HEK293 (cell line): ENCODE measurements around the gene SULT2A1.

Experiments
- HOXD13 ChIP-seq: sonication (generic); formaldehyde crosslinking; IDR thresholded peaks from 2 replicates; pipeline ENCODE4 v1.8.0; 2022; ENCODE audit warnings: missing genetic modification reagents, borderline replicate concordance
- SETDB1 ChIP-seq: IDR thresholded peaks from one replicate; pipeline ENCODE4 v1.6.1; 2017; ENCODE audit warnings: mild to moderate bottlenecking, low read length, moderate library complexity, mixed read lengths; ENCODE audit not compliant: insufficient read length
- ZNF530 ChIP-seq: fragments of 450-650 bp; formaldehyde crosslinking; IDR thresholded peaks from 2 replicates; pipeline ENCODE4 v1.5.1; 2016; ENCODE audit warnings: low read depth, missing biosample characterization, missing genetic modification characterization
- ZNF596 ChIP-seq: fragments of 450-650 bp; IDR thresholded peaks from 2 replicates; pipeline ENCODE4 v1.5.0; 2018; ENCODE audit warnings: missing biosample characterization, mild to moderate bottlenecking, missing genetic modification characterization, moderate library complexity
- ZNF664 ChIP-seq: fragments of 450-650 bp; formaldehyde crosslinking; IDR thresholded peaks from 2 replicates; pipeline ENCODE4 v1.5.1; 2016; ENCODE audit warnings: missing biosample characterization, missing genetic modification characterization
- TF ChIP-seq, protein P1 (sequence below): fragments of 450-650 bp; formaldehyde crosslinking; IDR thresholded peaks from 2 replicates; pipeline ENCODE4 v1.5.1; 2016; ENCODE audit warnings: missing biosample characterization, missing genetic modification characterization
- TF ChIP-seq, protein P2 (sequence below): fragments of 450-650 bp; formaldehyde crosslinking; IDR thresholded peaks from 2 replicates; pipeline ENCODE4 v1.5.1; 2016; ENCODE audit warnings: missing biosample characterization, missing genetic modification characterization
- TF ChIP-seq, protein P3 (sequence below): fragments of 450-650 bp; formaldehyde crosslinking; IDR thresholded peaks from 2 replicates; pipeline ENCODE4; 2016; ENCODE audit warnings: missing biosample characterization, missing genetic modification characterization
- TF ChIP-seq, protein P4 (sequence below): fragments of 450-650 bp; formaldehyde crosslinking; IDR thresholded peaks from 2 replicates; pipeline ENCODE4 v1.5.1; 2016; ENCODE audit warnings: missing biosample characterization, missing genetic modification characterization

DNA sequence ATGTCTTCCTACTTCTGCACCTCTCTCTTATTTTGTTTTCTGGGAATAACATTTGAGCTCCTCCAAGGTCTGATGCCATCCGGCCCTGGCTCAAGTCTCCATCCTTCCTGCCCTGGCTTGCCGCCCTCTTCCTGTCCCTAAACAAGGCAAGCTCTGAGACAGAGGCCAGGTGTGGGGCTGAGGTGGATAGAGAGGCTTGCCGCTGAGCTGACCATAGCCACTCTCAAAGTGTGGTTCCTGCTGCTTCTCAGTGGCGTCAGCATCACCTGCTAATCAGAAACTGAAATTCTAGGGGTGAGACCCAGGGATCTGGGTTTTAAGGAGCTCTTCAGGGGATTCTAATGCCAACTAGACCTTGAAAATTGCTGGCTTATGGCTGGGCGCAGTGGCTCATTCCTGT, 33.1 kb downstream of the SULT2A1 start:
- no peak for TF ChIP-seq ZNF664
- TF ChIP-seq, protein P1, sequence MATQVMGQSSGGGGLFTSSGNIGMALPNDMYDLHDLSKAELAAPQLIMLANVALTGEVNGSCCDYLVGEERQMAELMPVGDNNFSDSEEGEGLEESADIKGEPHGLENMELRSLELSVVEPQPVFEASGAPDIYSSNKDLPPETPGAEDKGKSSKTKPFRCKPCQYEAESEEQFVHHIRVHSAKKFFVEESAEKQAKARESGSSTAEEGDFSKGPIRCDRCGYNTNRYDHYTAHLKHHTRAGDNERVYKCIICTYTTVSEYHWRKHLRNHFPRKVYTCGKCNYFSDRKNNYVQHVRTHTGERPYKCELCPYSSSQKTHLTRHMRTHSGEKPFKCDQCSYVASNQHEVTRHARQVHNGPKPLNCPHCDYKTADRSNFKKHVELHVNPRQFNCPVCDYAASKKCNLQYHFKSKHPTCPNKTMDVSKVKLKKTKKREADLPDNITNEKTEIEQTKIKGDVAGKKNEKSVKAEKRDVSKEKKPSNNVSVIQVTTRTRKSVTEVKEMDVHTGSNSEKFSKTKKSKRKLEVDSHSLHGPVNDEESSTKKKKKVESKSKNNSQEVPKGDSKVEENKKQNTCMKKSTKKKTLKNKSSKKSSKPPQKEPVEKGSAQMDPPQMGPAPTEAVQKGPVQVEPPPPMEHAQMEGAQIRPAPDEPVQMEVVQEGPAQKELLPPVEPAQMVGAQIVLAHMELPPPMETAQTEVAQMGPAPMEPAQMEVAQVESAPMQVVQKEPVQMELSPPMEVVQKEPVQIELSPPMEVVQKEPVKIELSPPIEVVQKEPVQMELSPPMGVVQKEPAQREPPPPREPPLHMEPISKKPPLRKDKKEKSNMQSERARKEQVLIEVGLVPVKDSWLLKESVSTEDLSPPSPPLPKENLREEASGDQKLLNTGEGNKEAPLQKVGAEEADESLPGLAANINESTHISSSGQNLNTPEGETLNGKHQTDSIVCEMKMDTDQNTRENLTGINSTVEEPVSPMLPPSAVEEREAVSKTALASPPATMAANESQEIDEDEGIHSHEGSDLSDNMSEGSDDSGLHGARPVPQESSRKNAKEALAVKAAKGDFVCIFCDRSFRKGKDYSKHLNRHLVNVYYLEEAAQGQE (tag by site-specific recombination): no peak
- TF ChIP-seq ZNF530: no peak
- TF ChIP-seq, protein P2, sequence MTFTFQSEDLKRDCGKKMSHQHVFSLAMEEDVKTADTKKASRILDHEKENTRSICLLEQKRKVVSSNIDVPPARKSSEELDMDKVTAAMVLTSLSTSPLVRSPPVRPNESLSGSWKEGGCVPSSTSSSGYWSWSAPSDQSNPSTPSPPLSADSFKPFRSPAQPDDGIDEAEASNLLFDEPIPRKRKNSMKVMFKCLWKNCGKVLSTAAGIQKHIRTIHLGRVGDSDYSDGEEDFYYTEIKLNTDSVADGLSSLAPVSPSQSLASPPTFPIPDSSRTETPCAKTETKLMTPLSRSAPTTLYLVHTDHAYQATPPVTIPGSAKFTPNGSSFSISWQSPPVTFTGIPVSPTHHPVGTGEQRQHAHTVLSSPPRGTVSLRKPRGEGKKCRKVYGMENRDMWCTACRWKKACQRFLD (tag by site-specific recombination): no peak
- TF ChIP-seq, protein P3, sequence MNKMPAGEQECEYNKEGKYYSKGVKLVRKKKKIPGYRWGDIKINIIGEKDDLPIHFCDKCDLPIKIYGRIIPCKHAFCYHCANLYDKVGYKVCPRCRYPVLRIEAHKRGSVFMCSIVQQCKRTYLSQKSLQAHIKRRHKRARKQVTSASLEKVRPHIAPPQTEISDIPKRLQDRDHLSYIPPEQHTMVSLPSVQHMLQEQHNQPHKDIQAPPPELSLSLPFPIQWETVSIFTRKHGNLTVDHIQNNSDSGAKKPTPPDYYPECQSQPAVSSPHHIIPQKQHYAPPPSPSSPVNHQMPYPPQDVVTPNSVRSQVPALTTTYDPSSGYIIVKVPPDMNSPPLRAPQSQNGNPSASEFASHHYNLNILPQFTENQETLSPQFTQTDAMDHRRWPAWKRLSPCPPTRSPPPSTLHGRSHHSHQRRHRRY (tag by site-specific recombination): no peak
- TF ChIP-seq, protein P4, sequence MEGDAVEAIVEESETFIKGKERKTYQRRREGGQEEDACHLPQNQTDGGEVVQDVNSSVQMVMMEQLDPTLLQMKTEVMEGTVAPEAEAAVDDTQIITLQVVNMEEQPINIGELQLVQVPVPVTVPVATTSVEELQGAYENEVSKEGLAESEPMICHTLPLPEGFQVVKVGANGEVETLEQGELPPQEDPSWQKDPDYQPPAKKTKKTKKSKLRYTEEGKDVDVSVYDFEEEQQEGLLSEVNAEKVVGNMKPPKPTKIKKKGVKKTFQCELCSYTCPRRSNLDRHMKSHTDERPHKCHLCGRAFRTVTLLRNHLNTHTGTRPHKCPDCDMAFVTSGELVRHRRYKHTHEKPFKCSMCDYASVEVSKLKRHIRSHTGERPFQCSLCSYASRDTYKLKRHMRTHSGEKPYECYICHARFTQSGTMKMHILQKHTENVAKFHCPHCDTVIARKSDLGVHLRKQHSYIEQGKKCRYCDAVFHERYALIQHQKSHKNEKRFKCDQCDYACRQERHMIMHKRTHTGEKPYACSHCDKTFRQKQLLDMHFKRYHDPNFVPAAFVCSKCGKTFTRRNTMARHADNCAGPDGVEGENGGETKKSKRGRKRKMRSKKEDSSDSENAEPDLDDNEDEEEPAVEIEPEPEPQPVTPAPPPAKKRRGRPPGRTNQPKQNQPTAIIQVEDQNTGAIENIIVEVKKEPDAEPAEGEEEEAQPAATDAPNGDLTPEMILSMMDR (tag by site-specific recombination): no peak
- no peak for TF ChIP-seq HOXD13
- no peak for TF ChIP-seq ZNF596
- TF ChIP-seq SETDB1: no peak
